GM23338 (cell line): ENCODE results near the gene PRPF40B. TPM values are rescaled to one million over a fixed set of nuclear protein-coding genes. Genes with fewer than 3 reads are reported as not detected.

ENCODE experiments used
- ATAC-seq: fragments of 200-7000 bp; cut with Tn5 transposase; 3 replicates; pipeline ENCODE4 v1.9.1; 2020
- DNase-seq: peaks from one replicate; pipeline ENCODE4 v3.0.0-alpha.2; 2015; ENCODE audit warnings: low spot score
- H2AFZ ChIP-seq: fragments of 200-600 bp; sonication (generic); 2 replicates; pipeline ENCODE4 v1.8.0; 2016; ENCODE audit warnings: antibody characterized with exemption, mild to moderate bottlenecking, moderate library complexity
- H3F3A ChIP-seq: fragments of 200-600 bp; sonication (generic); replicated peaks from 2 replicates; pipeline ENCODE4 v1.8.0; 2017; ENCODE audit warnings: antibody characterized with exemption, mixed run types, low read depth
- H3K27ac ChIP-seq: fragments of 200-600 bp; sonication (generic); 2 replicates; pipeline ENCODE4 v1.6.1; 2016; ENCODE audit warnings: low read depth
- H3K27me3 ChIP-seq: fragments of 200-600 bp; sonication (generic); 2 replicates; pipeline ENCODE4 v1.8.0; 2016; ENCODE audit warnings: mild to moderate bottlenecking, mixed run types, moderate library complexity; ENCODE audit not compliant: insufficient read depth
- H3K36me3 ChIP-seq: fragments of 200-600 bp; sonication (generic); 2 replicates; pipeline ENCODE4 v1.8.0; 2016; ENCODE audit warnings: mild to moderate bottlenecking; ENCODE audit not compliant: insufficient read depth
- H3K4me1 ChIP-seq: fragments of 200-600 bp; sonication (generic); 2 replicates; pipeline ENCODE4 v1.8.0; 2016; ENCODE audit warnings: mild to moderate bottlenecking, moderate library complexity; ENCODE audit not compliant: insufficient read depth
- H3K4me2 ChIP-seq: fragments of 200-600 bp; sonication (generic); 2 replicates; pipeline ENCODE4 v1.7.1; 2017; ENCODE audit warnings: mixed run types
- H3K4me3 ChIP-seq: fragments of 200-600 bp; sonication (generic); 2 replicates; pipeline ENCODE4 v1.6.1; 2016; ENCODE audit warnings: mixed run types
- H3K79me2 ChIP-seq: fragments of 200-600 bp; sonication (generic); replicated peaks from 2 replicates; pipeline ENCODE4 v1.8.0; 2017; ENCODE audit warnings: mild to moderate bottlenecking; ENCODE audit not compliant: insufficient read depth
- H3K9me2 ChIP-seq: fragments of 200-600 bp; sonication (generic); 2 replicates; pipeline ENCODE4 v1.8.0; 2017; ENCODE audit not compliant: insufficient read depth
- H4K20me1 ChIP-seq: fragments of 200-600 bp; sonication (generic); replicated peaks from 2 replicates; pipeline ENCODE4 v1.8.0; 2017; ENCODE audit warnings: mild to moderate bottlenecking; ENCODE audit not compliant: insufficient read depth
- H3K27ac Mint-ChIP-seq: 2 replicates; pipeline ENCODE4 v1.8.0; 2020; ENCODE audit warnings: inconsistent platforms, mild to moderate bottlenecking, moderate library complexity, mixed read lengths
- H3K27me3 Mint-ChIP-seq: 3 replicates; pipeline ENCODE4 v1.8.0; 2022; ENCODE audit warnings: low read depth, mild to moderate bottlenecking, moderate library complexity, mixed read lengths, inconsistent platforms; ENCODE audit not compliant: insufficient read depth, poor library complexity
- H3K36me3 Mint-ChIP-seq: 3 replicates; pipeline ENCODE4 v1.8.0; 2021; ENCODE audit warnings: low read depth, mild to moderate bottlenecking, inconsistent platforms, moderate library complexity, mixed read lengths
- H3K4me1 Mint-ChIP-seq: 3 replicates; pipeline ENCODE4 v1.8.0; 2020; ENCODE audit warnings: mild to moderate bottlenecking, inconsistent platforms, mixed read lengths
- H3K4me3 Mint-ChIP-seq: 3 replicates; pipeline ENCODE4 v1.8.0; 2021; ENCODE audit warnings: moderate library complexity, mild to moderate bottlenecking, inconsistent platforms, mixed read lengths
- H3K9me3 Mint-ChIP-seq: 3 replicates; pipeline ENCODE4 v1.8.0; 2020; ENCODE audit warnings: moderate library complexity, mild to moderate bottlenecking, inconsistent platforms, mixed read lengths
- JUNB ChIP-seq: IDR thresholded peaks from one replicate; pipeline ENCODE4 v1.6.1; 2016; ENCODE audit warnings: antibody characterized with exemption; ENCODE audit not compliant: unreplicated experiment
- NANOG ChIP-seq: IDR thresholded peaks from 2 replicates; pipeline ENCODE4 v1.6.1; 2016; ENCODE audit warnings: antibody characterized with exemption, borderline replicate concordance
- POLR2AphosphoS5 ChIP-seq: IDR thresholded peaks from 2 replicates; pipeline ENCODE4 v1.6.1; 2016; ENCODE audit warnings: antibody characterized with exemption, low read depth
- STAT1 ChIP-seq: IDR thresholded peaks from one replicate; pipeline ENCODE4 v1.6.1; 2016; ENCODE audit warnings: antibody characterized with exemption; ENCODE audit not compliant: unreplicated experiment
- ZNF114 ChIP-seq: fragments of 250-450 bp; sonication (Bioruptor Pico); IDR thresholded peaks from 2 replicates; pipeline ENCODE4 v1.5.0; 2020; ENCODE audit warnings: mild to moderate bottlenecking, moderate library complexity
- ZNF331 ChIP-seq: fragments of 250-450 bp; sonication (Bioruptor Pico); IDR thresholded peaks from 2 replicates; pipeline ENCODE4 v1.5.0; 2020; ENCODE audit warnings: low read depth, mild to moderate bottlenecking, moderate library complexity
- polyA plus RNA-seq: library from polyadenylated mRNA; unstranded; fragments of >200 nt; fragmentation: Nextera tagmentation; extraction: Ambion mirVana; gene quantifications from 2 replicates; pipeline ENCODE4 v1.2.1, GENCODE V29; 2016
- total RNA-seq: library from RNA; depleted of rRNA; stranded (reverse); fragments of >200 nt; shearing (Covaris generic); gene quantifications from 2 replicates; pipeline ENCODE4 v1.2.3, GENCODE V29; 2014
- TF ChIP-seq, protein P1 (sequence below), 2 experiments: fragments of 200-600 bp in 1 of 2; sonication (generic) in 1 of 2; conservative IDR thresholded peaks; 2 replicates each; pipeline versions ENCODE4 v1.5.1 to v1.6.1; 2016 to 2017; ENCODE audit warnings: antibody characterized with exemption in 2 of 2, low read depth in 2 of 2, mild to moderate bottlenecking in 2 of 2, moderate library complexity in 1 of 2
- TF ChIP-seq, protein P2 (sequence below): fragments of 250-450 bp; sonication (Bioruptor Pico); IDR thresholded peaks from 2 replicates; pipeline ENCODE4 v1.5.0; 2020; ENCODE audit warnings: mild to moderate bottlenecking, moderate library complexity
- TF ChIP-seq, protein P3 (sequence below): IDR thresholded peaks from one replicate; pipeline ENCODE4 v1.6.1; 2018; ENCODE audit warnings: antibody characterized with exemption; ENCODE audit not compliant: unreplicated experiment

The PRPF40B gene
- total and polyA plus RNA-seq, 2 experiments from 2014 or later, result 17.9 to 19.0 TPM

DNA sequence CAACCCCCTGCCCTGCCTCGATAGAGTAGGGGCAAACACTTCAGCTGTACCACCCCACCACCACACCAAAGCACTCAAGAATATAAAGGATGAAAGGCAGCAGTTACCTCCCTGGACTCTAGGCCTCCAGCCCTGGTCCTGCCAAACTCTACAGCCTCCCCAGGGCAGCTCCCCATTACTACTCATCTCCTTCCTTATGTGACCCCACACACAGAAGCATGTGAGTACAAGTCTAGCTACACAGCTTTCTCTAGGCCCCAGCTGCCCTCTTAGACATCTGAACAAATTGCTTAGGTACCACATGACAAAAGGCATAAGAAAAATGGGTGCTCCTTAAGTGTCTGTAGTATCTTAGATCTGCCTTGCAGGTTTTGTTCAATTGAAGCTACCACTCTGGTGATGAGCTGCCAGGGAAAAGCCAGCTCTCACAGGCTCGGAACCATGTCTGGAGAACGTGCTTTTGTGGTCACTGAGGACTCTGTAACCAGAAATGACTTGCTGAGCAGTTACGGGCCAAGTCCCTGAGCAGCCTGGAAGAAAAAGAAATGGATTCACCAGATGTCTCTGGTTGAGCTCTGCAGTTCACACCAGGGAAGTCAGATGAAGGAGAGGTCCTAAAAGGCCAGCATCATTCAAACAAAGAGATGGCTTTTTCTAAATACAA is 51.1 kb downstream of the PRPF40B start:
- Histone ChIP-seq H3K4me3 (no peak overlapping the region), H4K20me1 (peaks cover 18% of the 10 kb centered on the region), H3K36me3 (no peaks in the 10 kb centered on the region), H3F3A (no peaks in the 10 kb centered on the region), H3K27ac (peak overlapping the region; percentile 75; the same call in 1 of the 2 replicates), H3K4me2 (peak overlapping the region; percentile 2; the same call in 1 of the 2 replicates), H2AFZ (no peak overlapping the region), H3K9me2 (no peaks in the 10 kb centered on the region), H3K79me2 (peaks cover 87% of the 10 kb centered on the region), H3K27me3 (no peaks in the 10 kb centered on the region), H3K4me1 (peaks cover 21% of the 10 kb centered on the region)
- H3K4me3 Mint-ChIP-seq, result no peak overlapping the region
- H3K9me3 Mint-ChIP-seq, result no peaks in the 10 kb centered on the region
- ATAC-seq, result no peak
- peak overlapping the region; percentile 60; the same call in 1 of the 2 replicates for H3K27ac Mint-ChIP-seq
- H3K27me3 Mint-ChIP-seq, result peaks cover 9% of the 10 kb centered on the region
- DNase-seq, result no peak
- H3K4me1 Mint-ChIP-seq, result peaks cover 42% of the 10 kb centered on the region
- TF ChIP-seq NANOG (no peak), ZNF331 (CRISPR knock-in tag) (no peak), ZNF114 (CRISPR knock-in tag) (no peak), JUNB (no peak), POLR2AphosphoS5 (no peak), STAT1 (no peak)
- TF ChIP-seq, protein P1, sequence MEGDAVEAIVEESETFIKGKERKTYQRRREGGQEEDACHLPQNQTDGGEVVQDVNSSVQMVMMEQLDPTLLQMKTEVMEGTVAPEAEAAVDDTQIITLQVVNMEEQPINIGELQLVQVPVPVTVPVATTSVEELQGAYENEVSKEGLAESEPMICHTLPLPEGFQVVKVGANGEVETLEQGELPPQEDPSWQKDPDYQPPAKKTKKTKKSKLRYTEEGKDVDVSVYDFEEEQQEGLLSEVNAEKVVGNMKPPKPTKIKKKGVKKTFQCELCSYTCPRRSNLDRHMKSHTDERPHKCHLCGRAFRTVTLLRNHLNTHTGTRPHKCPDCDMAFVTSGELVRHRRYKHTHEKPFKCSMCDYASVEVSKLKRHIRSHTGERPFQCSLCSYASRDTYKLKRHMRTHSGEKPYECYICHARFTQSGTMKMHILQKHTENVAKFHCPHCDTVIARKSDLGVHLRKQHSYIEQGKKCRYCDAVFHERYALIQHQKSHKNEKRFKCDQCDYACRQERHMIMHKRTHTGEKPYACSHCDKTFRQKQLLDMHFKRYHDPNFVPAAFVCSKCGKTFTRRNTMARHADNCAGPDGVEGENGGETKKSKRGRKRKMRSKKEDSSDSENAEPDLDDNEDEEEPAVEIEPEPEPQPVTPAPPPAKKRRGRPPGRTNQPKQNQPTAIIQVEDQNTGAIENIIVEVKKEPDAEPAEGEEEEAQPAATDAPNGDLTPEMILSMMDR (conservative IDR thresholded peaks at IDR 0.05; ENCODE audit: low read depth in 2 of 2), result no peak
- TF ChIP-seq, protein P2, sequence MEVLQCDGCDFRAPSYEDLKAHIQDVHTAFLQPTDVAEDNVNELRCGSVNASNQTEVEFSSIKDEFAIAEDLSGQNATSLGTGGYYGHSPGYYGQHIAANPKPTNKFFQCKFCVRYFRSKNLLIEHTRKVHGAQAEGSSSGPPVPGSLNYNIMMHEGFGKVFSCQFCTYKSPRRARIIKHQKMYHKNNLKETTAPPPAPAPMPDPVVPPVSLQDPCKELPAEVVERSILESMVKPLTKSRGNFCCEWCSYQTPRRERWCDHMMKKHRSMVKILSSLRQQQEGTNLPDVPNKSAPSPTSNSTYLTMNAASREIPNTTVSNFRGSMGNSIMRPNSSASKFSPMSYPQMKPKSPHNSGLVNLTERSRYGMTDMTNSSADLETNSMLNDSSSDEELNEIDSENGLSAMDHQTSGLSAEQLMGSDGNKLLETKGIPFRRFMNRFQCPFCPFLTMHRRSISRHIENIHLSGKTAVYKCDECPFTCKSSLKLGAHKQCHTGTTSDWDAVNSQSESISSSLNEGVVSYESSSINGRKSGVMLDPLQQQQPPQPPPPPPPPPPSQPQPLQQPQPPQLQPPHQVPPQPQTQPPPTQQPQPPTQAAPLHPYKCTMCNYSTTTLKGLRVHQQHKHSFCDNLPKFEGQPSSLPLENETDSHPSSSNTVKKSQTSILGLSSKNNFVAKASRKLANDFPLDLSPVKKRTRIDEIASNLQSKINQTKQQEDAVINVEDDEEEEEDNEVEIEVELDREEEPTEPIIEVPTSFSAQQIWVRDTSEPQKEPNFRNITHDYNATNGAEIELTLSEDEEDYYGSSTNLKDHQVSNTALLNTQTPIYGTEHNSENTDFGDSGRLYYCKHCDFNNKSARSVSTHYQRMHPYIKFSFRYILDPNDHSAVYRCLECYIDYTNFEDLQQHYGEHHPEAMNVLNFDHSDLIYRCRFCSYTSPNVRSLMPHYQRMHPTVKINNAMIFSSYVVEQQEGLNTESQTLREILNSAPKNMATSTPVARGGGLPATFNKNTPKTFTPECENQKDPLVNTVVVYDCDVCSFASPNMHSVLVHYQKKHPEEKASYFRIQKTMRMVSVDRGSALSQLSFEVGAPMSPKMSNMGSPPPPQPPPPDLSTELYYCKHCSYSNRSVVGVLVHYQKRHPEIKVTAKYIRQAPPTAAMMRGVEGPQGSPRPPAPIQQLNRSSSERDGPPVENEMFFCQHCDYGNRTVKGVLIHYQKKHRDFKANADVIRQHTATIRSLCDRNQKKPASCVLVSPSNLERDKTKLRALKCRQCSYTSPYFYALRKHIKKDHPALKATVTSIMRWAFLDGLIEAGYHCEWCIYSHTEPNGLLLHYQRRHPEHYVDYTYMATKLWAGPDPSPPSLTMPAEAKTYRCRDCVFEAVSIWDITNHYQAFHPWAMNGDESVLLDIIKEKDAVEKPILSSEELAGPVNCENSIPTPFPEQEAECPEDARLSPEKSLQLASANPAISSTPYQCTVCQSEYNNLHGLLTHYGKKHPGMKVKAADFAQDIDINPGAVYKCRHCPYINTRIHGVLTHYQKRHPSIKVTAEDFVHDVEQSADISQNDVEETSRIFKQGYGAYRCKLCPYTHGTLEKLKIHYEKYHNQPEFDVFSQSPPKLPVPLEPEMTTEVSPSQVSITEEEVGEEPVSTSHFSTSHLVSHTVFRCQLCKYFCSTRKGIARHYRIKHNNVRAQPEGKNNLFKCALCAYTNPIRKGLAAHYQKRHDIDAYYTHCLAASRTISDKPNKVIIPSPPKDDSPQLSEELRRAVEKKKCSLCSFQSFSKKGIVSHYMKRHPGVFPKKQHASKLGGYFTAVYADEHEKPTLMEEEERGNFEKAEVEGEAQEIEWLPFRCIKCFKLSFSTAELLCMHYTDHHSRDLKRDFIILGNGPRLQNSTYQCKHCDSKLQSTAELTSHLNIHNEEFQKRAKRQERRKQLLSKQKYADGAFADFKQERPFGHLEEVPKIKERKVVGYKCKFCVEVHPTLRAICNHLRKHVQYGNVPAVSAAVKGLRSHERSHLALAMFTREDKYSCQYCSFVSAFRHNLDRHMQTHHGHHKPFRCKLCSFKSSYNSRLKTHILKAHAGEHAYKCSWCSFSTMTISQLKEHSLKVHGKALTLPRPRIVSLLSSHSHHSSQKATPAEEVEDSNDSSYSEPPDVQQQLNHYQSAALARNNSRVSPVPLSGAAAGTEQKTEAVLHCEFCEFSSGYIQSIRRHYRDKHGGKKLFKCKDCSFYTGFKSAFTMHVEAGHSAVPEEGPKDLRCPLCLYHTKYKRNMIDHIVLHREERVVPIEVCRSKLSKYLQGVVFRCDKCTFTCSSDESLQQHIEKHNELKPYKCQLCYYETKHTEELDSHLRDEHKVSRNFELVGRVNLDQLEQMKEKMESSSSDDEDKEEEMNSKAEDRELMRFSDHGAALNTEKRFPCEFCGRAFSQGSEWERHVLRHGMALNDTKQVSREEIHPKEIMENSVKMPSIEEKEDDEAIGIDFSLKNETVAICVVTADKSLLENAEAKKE (CRISPR knock-in tag), result no peak
- TF ChIP-seq, protein P3, sequence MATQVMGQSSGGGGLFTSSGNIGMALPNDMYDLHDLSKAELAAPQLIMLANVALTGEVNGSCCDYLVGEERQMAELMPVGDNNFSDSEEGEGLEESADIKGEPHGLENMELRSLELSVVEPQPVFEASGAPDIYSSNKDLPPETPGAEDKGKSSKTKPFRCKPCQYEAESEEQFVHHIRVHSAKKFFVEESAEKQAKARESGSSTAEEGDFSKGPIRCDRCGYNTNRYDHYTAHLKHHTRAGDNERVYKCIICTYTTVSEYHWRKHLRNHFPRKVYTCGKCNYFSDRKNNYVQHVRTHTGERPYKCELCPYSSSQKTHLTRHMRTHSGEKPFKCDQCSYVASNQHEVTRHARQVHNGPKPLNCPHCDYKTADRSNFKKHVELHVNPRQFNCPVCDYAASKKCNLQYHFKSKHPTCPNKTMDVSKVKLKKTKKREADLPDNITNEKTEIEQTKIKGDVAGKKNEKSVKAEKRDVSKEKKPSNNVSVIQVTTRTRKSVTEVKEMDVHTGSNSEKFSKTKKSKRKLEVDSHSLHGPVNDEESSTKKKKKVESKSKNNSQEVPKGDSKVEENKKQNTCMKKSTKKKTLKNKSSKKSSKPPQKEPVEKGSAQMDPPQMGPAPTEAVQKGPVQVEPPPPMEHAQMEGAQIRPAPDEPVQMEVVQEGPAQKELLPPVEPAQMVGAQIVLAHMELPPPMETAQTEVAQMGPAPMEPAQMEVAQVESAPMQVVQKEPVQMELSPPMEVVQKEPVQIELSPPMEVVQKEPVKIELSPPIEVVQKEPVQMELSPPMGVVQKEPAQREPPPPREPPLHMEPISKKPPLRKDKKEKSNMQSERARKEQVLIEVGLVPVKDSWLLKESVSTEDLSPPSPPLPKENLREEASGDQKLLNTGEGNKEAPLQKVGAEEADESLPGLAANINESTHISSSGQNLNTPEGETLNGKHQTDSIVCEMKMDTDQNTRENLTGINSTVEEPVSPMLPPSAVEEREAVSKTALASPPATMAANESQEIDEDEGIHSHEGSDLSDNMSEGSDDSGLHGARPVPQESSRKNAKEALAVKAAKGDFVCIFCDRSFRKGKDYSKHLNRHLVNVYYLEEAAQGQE, result no peak
- H3K36me3 Mint-ChIP-seq, result no peaks in the 10 kb centered on the region; the same call in 2 of the 3 replicates
